Measurements from ENCODE around the gene LHX4.

LHX4 gene

DNA sequence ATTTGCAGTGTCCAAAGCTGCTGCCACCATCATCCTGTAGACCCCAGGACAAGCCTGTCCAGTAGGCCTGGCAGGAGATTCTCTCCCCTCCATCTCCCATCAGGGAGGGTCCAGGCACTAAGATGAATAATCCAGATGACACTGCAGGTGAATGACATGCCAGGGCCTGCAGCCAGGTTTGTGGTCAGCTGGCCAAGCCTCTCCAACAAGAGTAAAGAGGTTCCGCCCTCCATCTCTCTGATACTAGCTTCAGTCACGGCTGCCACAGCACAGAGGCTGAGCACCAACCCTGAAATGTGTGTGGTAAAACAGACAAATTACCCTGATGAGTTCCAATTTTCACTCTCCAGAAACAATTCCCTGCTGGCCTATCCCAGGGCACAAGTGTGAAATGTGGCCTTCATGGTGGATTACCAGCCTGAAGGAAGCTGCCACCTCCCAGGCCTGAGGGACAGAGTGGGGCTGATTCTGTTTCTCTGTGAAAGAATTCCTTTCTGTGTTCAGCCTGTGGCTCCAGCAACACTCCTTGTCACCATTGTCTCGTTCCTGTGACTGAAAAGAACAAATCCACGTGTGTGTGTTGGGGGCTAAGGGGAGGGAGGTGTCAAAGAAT is 19.9 kb upstream of the LHX4 start:
- DNase-seq (ENCODE audit: low spot score) = no peak
- TF ChIP-seq CTCF (IDR thresholded peaks at IDR 0.05; ENCODE audit: extremely low read depth, missing control alignments) = no peak

GRCh38 chr1:180211156-180211859 is 18.8 kb upstream of the LHX4 start:
- no peak for TF ChIP-seq CTCF (IDR thresholded peaks at IDR 0.05; ENCODE audit: extremely low read depth, missing control alignments)
- DNase-seq (ENCODE audit: low spot score) = no peak

- no peak for TF ChIP-seq CTCF (IDR thresholded peaks at IDR 0.05; ENCODE audit: extremely low read depth, missing control alignments)
- no peak for DNase-seq (ENCODE audit: low spot score)
Measured at GRCh38 chr1:180211860-180212229, 18.2 kb upstream of the LHX4 start.

GRCh38 chr1:180213401-180214170 is 16.5 kb upstream of the LHX4 start:
- DNase-seq (ENCODE audit: low spot score) = peak; percentile 80
- TF ChIP-seq CTCF (IDR thresholded peaks at IDR 0.05; ENCODE audit: extremely low read depth, missing control alignments) = no peak

- no peak for TF ChIP-seq CTCF (IDR thresholded peaks at IDR 0.05; ENCODE audit: extremely low read depth, missing control alignments)
- no peak for DNase-seq (ENCODE audit: low spot score)
Measured at GRCh38 chr1:180215856-180216625, 14.0 kb upstream of the LHX4 start.

DNA sequence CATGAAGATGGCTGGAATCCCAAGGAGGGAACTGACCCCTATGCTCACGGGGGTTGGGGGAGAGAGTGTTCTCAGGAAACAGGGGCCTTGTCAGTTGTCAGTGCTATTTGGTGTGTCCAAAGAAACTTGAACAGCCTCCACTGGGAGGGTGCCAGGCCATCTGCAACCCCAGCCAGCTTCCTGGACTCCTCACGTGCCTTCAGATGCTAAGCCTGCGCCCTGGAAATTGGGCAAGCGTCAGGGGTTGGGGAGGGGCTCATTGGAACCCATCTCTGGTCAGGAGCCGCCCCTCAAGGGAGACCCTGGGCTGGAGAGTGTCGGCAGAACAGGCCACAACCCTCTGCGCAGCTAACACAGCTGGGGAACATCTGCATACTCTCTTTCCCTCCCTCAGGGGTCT is 13.1 kb upstream of the LHX4 start:
- DNase-seq (ENCODE audit: low spot score) = no peak
- TF ChIP-seq CTCF (IDR thresholded peaks at IDR 0.05; ENCODE audit: extremely low read depth, missing control alignments) = no peak
